ENCODE data around the gene ADIPOR2.

Gene ADIPOR2

DNA sequence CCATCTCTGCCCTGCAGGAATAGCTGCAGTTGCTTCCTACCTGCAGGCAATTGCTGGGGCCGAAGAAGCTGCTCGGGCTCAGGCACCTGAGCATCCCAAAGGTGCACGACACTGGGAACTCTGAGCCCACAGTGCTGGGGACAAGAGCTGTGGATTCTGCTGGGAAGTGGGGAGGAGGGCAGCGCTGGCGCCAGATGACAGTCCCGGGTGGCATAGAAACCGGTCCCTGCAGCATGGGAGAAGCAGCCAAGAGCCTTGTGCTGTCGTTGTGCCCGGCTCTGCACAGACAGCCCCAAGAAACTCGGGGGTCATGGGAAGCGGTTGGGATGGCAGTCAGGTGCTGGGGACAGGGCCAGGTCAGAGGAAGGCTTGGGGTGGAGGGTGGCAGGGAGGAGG, 130.0 kb downstream of the ADIPOR2 start:
- DNase-seq (ENCODE audit: low spot score): no peak
- H3K27me3 ChIP-seq (ENCODE audit: insufficient read depth, poor library complexity, severe bottlenecking): peaks cover 71% of the 10 kb centered on the region
- TF ChIP-seq, protein P1, sequence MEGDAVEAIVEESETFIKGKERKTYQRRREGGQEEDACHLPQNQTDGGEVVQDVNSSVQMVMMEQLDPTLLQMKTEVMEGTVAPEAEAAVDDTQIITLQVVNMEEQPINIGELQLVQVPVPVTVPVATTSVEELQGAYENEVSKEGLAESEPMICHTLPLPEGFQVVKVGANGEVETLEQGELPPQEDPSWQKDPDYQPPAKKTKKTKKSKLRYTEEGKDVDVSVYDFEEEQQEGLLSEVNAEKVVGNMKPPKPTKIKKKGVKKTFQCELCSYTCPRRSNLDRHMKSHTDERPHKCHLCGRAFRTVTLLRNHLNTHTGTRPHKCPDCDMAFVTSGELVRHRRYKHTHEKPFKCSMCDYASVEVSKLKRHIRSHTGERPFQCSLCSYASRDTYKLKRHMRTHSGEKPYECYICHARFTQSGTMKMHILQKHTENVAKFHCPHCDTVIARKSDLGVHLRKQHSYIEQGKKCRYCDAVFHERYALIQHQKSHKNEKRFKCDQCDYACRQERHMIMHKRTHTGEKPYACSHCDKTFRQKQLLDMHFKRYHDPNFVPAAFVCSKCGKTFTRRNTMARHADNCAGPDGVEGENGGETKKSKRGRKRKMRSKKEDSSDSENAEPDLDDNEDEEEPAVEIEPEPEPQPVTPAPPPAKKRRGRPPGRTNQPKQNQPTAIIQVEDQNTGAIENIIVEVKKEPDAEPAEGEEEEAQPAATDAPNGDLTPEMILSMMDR (IDR thresholded peaks at IDR 0.05; ENCODE audit: poor library complexity, severe bottlenecking): no peak
- no peak for ATAC-seq (ENCODE audit: low read depth)
- no peaks in the 10 kb centered on the region for H3K4me1 ChIP-seq (ENCODE audit: insufficient read depth, poor library complexity, severe bottlenecking)
- no peaks in the 10 kb centered on the region for H3K9me3 ChIP-seq (ENCODE audit: severe bottlenecking)
- H3K4me3 ChIP-seq (ENCODE audit: severe bottlenecking): no peak overlapping the region
- no peaks in the 10 kb centered on the region for H3K36me3 ChIP-seq (ENCODE audit: low read depth)
- no peak overlapping the region for H3K27ac ChIP-seq (ENCODE audit: poor library complexity, severe bottlenecking)

DNA sequence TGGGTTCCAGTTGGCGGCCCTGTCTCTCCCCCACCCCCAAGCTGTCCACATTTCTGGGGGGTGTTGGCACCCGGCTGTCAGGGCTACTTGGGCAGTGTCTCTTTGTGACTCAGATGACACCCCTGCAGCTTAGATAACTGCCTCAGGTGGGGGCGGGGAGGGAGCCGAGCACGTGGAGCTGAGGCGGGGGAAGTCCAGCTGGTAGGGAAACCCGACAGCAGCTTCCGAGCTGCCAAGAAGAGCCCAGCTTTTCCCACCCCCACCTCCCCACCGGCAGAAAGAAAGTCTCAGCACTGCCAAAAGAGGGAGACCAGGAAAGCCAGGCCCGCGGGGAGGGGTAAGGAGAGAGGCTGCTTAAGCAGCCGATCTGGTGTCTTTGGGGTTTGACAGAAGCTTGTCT, 130.9 kb downstream of the ADIPOR2 start:
- TF ChIP-seq, protein P1 (IDR thresholded peaks at IDR 0.05; ENCODE audit: poor library complexity, severe bottlenecking): no peak
- no peaks in the 10 kb centered on the region for H3K9me3 ChIP-seq (ENCODE audit: severe bottlenecking)
- peaks cover 62% of the 10 kb centered on the region for H3K27me3 ChIP-seq (ENCODE audit: insufficient read depth, poor library complexity, severe bottlenecking)
- no peak overlapping the region for H3K27ac ChIP-seq (ENCODE audit: poor library complexity, severe bottlenecking)
- no peak overlapping the region for H3K4me3 ChIP-seq (ENCODE audit: severe bottlenecking)
- DNase-seq (ENCODE audit: low spot score) (no peak), ATAC-seq (ENCODE audit: low read depth) (no peak)
- H3K4me1 ChIP-seq (ENCODE audit: insufficient read depth, poor library complexity, severe bottlenecking): no peaks in the 10 kb centered on the region
- no peaks in the 10 kb centered on the region for H3K36me3 ChIP-seq (ENCODE audit: low read depth)

DNA sequence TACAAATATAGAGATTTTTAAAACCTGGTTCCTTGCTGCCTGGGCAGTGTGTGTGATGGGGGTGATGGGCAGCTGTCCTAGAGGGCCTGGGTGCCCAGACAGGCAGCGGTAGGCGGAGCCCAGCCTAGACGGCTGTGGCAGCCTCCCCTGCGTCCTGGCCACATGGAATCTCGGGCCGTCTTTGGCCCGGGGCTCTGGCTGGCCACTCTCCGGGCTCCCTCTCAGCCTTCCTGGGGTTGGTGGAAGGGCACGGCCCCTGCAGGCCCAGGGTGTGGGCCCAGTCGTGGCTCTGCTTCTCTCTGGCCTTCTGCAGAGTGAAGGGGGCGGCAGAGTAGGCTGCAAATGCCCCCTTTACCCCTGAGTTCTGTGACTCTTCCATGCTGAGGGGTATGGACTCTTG, 131.8 kb downstream of the ADIPOR2 start:
- no peaks in the 10 kb centered on the region for H3K4me1 ChIP-seq (ENCODE audit: insufficient read depth, poor library complexity, severe bottlenecking)
- no peaks in the 10 kb centered on the region for H3K36me3 ChIP-seq (ENCODE audit: low read depth)
- no peak overlapping the region for H3K27ac ChIP-seq (ENCODE audit: poor library complexity, severe bottlenecking)
- TF ChIP-seq, protein P1 (IDR thresholded peaks at IDR 0.05; ENCODE audit: poor library complexity, severe bottlenecking): no peak
- no peak overlapping the region for H3K4me3 ChIP-seq (ENCODE audit: severe bottlenecking)
- DNase-seq (ENCODE audit: low spot score) (no peak), ATAC-seq (ENCODE audit: low read depth) (no peak)
- H3K9me3 ChIP-seq (ENCODE audit: severe bottlenecking): no peaks in the 10 kb centered on the region
- H3K27me3 ChIP-seq (ENCODE audit: insufficient read depth, poor library complexity, severe bottlenecking): peaks cover 62% of the 10 kb centered on the region

DNA sequence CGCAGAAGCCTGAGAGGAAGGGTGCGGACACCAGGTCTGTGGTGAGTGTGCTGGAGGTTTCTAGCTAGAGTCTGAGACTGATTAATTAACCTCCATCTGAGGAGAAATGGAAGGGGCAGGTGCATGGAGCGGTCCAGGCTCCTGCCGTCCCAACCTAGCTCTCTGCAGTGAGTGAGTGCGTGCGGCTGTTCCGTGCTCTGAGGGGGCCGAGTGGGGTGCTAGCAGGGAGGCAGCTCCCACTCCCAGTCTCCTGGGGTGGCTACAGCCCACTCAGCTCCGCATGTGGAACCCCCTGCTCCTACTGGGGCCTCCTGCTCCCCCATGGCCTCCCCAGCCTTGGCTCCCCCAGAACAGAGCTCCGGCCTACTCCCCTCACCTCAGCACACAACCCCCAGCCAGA, 132.4 kb downstream of the ADIPOR2 start:
- H3K27ac ChIP-seq (ENCODE audit: poor library complexity, severe bottlenecking): no peak overlapping the region
- peaks cover 62% of the 10 kb centered on the region for H3K27me3 ChIP-seq (ENCODE audit: insufficient read depth, poor library complexity, severe bottlenecking)
- no peaks in the 10 kb centered on the region for H3K9me3 ChIP-seq (ENCODE audit: severe bottlenecking)
- no peak overlapping the region for H3K4me3 ChIP-seq (ENCODE audit: severe bottlenecking)
- no peaks in the 10 kb centered on the region for H3K4me1 ChIP-seq (ENCODE audit: insufficient read depth, poor library complexity, severe bottlenecking)
- TF ChIP-seq, protein P1 (IDR thresholded peaks at IDR 0.05; ENCODE audit: poor library complexity, severe bottlenecking): no peak
- no peak for ATAC-seq (ENCODE audit: low read depth)
- no peak for DNase-seq (ENCODE audit: low spot score)
- H3K36me3 ChIP-seq (ENCODE audit: low read depth): no peaks in the 10 kb centered on the region

DNA sequence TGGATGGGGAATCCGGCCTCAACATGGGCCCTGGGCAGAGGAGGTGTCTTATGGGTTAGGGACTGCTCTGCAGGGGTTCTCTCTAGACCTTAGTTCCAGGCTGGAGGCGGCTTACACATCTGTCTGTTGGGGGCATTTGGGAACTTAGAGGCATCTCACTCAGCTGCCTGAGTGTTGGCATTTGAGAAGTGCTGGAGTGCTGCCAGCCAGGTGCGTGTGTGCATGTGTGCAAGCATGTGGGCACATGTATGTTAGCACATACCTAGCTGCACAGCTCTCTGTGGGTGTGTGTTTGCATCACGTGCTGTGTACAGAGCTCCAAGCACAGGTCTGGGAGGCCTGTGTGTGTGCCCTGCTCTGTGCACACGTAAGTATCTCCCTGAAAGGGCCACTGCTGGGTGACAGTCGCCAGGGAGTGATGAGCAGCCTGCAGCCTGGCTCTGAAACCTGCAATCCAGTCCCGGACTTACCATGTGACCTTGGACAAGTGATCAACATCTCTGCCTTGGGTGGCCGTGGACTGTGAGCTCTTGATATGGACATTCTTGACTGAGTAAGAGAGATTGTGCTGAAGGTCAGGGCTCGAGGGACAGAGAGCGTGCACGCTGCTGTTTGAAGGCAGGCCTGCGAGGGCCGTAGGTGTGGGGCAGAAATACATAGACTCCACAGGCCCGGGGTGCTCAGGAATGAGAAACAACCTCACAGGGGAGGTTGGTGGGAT, 134.7 kb downstream of the ADIPOR2 start:
- TF ChIP-seq, protein P1 (IDR thresholded peaks at IDR 0.05; ENCODE audit: poor library complexity, severe bottlenecking): no peak
- no peak overlapping the region for H3K27ac ChIP-seq (ENCODE audit: poor library complexity, severe bottlenecking)

More for the DNA sequence above, 134.7 kb downstream of the ADIPOR2 start:
- Histone ChIP-seq H3K36me3 (ENCODE audit: low read depth) (no peaks in the 10 kb centered on the region), H3K27me3 (ENCODE audit: insufficient read depth, poor library complexity, severe bottlenecking) (peaks cover 50% of the 10 kb centered on the region), H3K4me1 (ENCODE audit: insufficient read depth, poor library complexity, severe bottlenecking) (no peaks in the 10 kb centered on the region), H3K4me3 (ENCODE audit: severe bottlenecking) (no peak overlapping the region), H3K9me3 (ENCODE audit: severe bottlenecking) (no peaks in the 10 kb centered on the region)
- DNase-seq (ENCODE audit: low spot score) (no peak), ATAC-seq (ENCODE audit: low read depth) (no peak)

Data from RWPE2 (cell line).